K562 (cell line): ENCODE results near the gene IDUA. TPM values are rescaled to one million over a fixed set of nuclear protein-coding genes. Genes with fewer than 3 reads are reported as not detected.

Experiments used
- ATAC-seq: fragments of 200-7000 bp; cut with Tn5 transposase; 3 replicates; pipeline ENCODE4 v1.9.1; 2020; ENCODE audit warnings: moderate library complexity
- BruUV-seq: library from RNA; stranded (reverse); fragments of 400-500 nt; replicated peaks from 2 replicates; lab custom pipeline; 2021; lab: Mats Ljungman, UMichigan
- CTCF ChIA-PET: fragments of 300-600 bp; formaldehyde crosslinking; extraction: SDS; loops from one replicate; lab custom pipeline; 2021; ENCODE audit warnings: low intra/inter-chr PET ratio; lab: Yijun Ruan, JAX
- POLR2A ChIA-PET: fragments of 300-600, 350-650 bp; sonication (Branson Sonifier 250); formaldehyde crosslinking; extraction: SDS; loops from one replicate; lab custom pipeline; 2021; ENCODE audit warnings: antibody characterized with exemption, inconsistent platforms; lab: Yijun Ruan, JAX
- DNase-seq, 4 experiments: peaks; one replicate each; pipeline versions ENCODE4 v3.0.0 to v3.0.0-alpha.2; 2011 to 2018; ENCODE audit warnings: low spot score in 3 of 4, mixed read lengths in 3 of 4; ENCODE audit errors: extremely low read depth in 1 of 4
- FAIRE-seq: peaks from 2 replicates; lab custom pipeline; 2011; peaks lifted over from hg19 to GRCh38; lab: Jason Lieb, UNC
- H2AFZ ChIP-seq: 2 replicates; pipeline ENCODE4 v1.6.0; 2011; ENCODE audit warnings: low read depth, low read length, control low read depth, inconsistent platforms
- H3K27ac ChIP-seq: fragments of 200-600 bp; 3 replicates; pipeline ENCODE4 v1.8.0; 2011; ENCODE audit warnings: low read depth, mild to moderate bottlenecking, control low read depth, inconsistent platforms, low read length, moderate library complexity, mixed read lengths; ENCODE audit errors: extremely low read depth
- H3K27me3 ChIP-seq, 2 experiments: fragments of 300-600 bp in 1 of 2; 2 replicates in 1 of 2; 3 replicates in 1 of 2; pipeline versions ENCODE4 v1.6.0 to v1.8.0; 2011; ENCODE audit warnings: inconsistent platforms in 2 of 2, low read length in 2 of 2, mild to moderate bottlenecking in 1 of 2, mixed read lengths in 1 of 2, moderate library complexity in 1 of 2; ENCODE audit not compliant: control insufficient read depth in 2 of 2, insufficient read depth in 2 of 2
- H3K36me3 ChIP-seq: fragments of 300-600 bp; 3 replicates; pipeline ENCODE4 v1.8.0; 2011; ENCODE audit warnings: mild to moderate bottlenecking, low read length, inconsistent platforms; ENCODE audit not compliant: control insufficient read depth, insufficient read depth
- H3K4me1 ChIP-seq, 2 experiments: fragments of 200-600 bp in 1 of 2; replicated peaks in 1 of 2; 2 replicates in 1 of 2; 3 replicates in 1 of 2; pipeline versions ENCODE4 v1.5.1 to v1.8.0; 2011; ENCODE audit warnings: inconsistent platforms in 2 of 2, low read length in 2 of 2, mild to moderate bottlenecking in 1 of 2, mixed read lengths in 1 of 2, moderate library complexity in 1 of 2; ENCODE audit not compliant: control insufficient read depth in 2 of 2, insufficient read depth in 2 of 2
- H3K4me2 ChIP-seq: 2 replicates; pipeline ENCODE4 v1.6.1; 2011; ENCODE audit warnings: low read length, control low read depth, inconsistent platforms, mixed read lengths; ENCODE audit not compliant: insufficient read depth
- H3K4me3 ChIP-seq: fragments of 200-600 bp; sonication (generic), shearing (Covaris generic); 2 replicates; pipeline ENCODE4 v1.5.1; 2016; ENCODE audit warnings: control low read depth, inconsistent platforms
- H3K79me2 ChIP-seq: fragments of 200-600 bp; 3 replicates; pipeline ENCODE4 v1.8.0; 2011; ENCODE audit warnings: low read length, inconsistent platforms; ENCODE audit not compliant: control insufficient read depth, insufficient read depth
- H3K9ac ChIP-seq, 2 experiments: 2 replicates each; pipeline versions ENCODE4 v1.6.0 to v1.6.1; 2011; ENCODE audit warnings: low read depth in 2 of 2, low read length in 2 of 2, control low read depth in 1 of 2, inconsistent platforms in 1 of 2, mild to moderate bottlenecking in 1 of 2, mixed read lengths in 1 of 2; ENCODE audit not compliant: insufficient read depth in 1 of 2
- H3K9me1 ChIP-seq: one replicate; pipeline ENCODE4 v1.6.0; 2011; ENCODE audit warnings: inconsistent platforms, mild to moderate bottlenecking, low read length, moderate library complexity; ENCODE audit not compliant: control insufficient read depth, insufficient read depth
- H3K9me3 ChIP-seq: replicated peaks from 2 replicates; pipeline ENCODE4 v1.5.1; 2011; ENCODE audit warnings: low read depth, low read length, inconsistent platforms; ENCODE audit not compliant: control insufficient read depth, insufficient read depth
- H4K20me1 ChIP-seq: replicated peaks from 2 replicates; pipeline ENCODE4 v1.6.1; 2011; ENCODE audit warnings: low read length, inconsistent platforms, mixed read lengths; ENCODE audit not compliant: control insufficient read depth, insufficient read depth
- CBX2 ChIP-seq: fragments of 200-600 bp; sonication (generic); IDR thresholded peaks from one replicate; pipeline ENCODE4 v1.6.1; 2012; ENCODE audit warnings: mild to moderate bottlenecking, low read length, inconsistent platforms; ENCODE audit not compliant: insufficient read depth, poor library complexity, severe bottlenecking
- CHD2 ChIP-seq: IDR thresholded peaks from 2 replicates; pipeline ENCODE4 v1.6.1; 2011; ENCODE audit warnings: low read depth, low read length
- EGR1 ChIP-seq: fragments of 450-650 bp; conservative IDR thresholded peaks from 2 replicates; pipeline ENCODE4 v1.6.1; 2017; ENCODE audit warnings: mild to moderate bottlenecking
- MTA1 ChIP-seq: fragments of 450-650 bp; IDR thresholded peaks from 2 replicates; pipeline ENCODE4 v1.6.1; 2017; ENCODE audit warnings: borderline replicate concordance
- ZNF644 ChIP-seq: fragments of 200-800 bp; sonication (Bioruptor generic); IDR thresholded peaks from 2 replicates; pipeline ENCODE4 v1.6.1; 2016; ENCODE audit warnings: low read depth, missing genetic modification characterization, missing compliant biosample characterization
- WGBS: fragments of 100-300 bp; shearing (Covaris generic); methylation state at CpG from one replicate; pipeline ENCODE4 v1.1.6; 2016; ENCODE audit warnings: low coverage, mixed read lengths; ENCODE audit not compliant: insufficient coverage; ENCODE audit errors: missing lambda C conversion rate; 5-methylcytosine and 5-hydroxymethylcytosine counted together
- in situ Hi-C: fragments of 300-500 bp; cut with MboI; formaldehyde crosslinking; loops from 4 replicates; pipeline ENCODE4 v1.15.0; 2018; ENCODE audit warnings: inconsistent platforms, mixed read lengths
- intact Hi-C: fragments of 100-400 bp; cut with micrococcal nuclease; formaldehyde crosslinking; loops from 2 replicates; pipeline ENCODE4 v1.14.2; 2022
- polyA plus RNA-seq, 8 experiments: library from polyadenylated mRNA; depleted of rRNA in 4 of 8; stranded (reverse) in 5 of 8; unstranded in 3 of 8; fragments of >200 nt; fragmentation: Nextera tagmentation in 2 of 8; fragmentation: Illumina TruSeq in 1 of 8; extraction: Ambion mirVana in 2 of 8; extraction: Trizol in 1 of 8; gene quantifications; 2 replicates each; pipeline versions ENCODE4 v1.2.1 to v1.2.3, GENCODE V29; 2011 to 2014; ENCODE audit warnings: inconsistent platforms in 1 of 8, missing spikeins in 1 of 8
- total RNA-seq, 7 experiments: library from RNA; depleted of rRNA in 6 of 7; stranded (reverse); fragments of >200 nt in 6 of 7; fragmentation: Illumina TruSeq in 2 of 7; extraction: Trizol in 2 of 7; gene quantifications; 2 replicates each; pipeline versions ENCODE4 v1.2.1 to v1.2.3, GENCODE V29; 2011 to 2021; ENCODE audit warnings: low replicate concordance in 1 of 7

IDUA gene
- total and polyA plus RNA-seq, 9 of the 15 experiments (the other 6 are each of a cell fraction or from before 2014, with no cell fraction given): 0.04 to 16.1 (median 1.2) TPM

DNA sequence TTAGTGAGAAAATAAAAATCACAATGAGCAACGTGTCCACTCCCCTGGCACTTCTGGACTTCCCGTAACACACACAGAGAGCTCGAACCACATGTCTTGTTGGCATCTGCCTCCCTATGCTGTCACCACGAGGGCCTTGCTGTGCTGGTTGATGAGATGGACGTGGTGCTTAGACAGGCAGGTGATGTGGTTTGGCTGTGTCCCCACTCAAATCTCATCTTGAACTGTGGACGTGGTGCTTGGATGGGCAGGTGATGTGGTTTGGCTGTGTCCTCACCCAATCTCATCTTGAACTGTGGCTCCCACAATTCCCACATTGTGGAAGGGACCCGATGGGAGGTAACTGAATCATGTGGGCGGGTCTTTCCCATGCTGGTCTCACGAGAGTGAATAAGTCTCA lies 64.6 kb downstream of the IDUA start:
- no peaks in the 10 kb centered on the region for H3K36me3 ChIP-seq
- WGBS: 20% methylated on average over 9 of the region's 9 CpGs
- no peak overlapping the region for H2AFZ ChIP-seq
- no peak overlapping the region for H3K9ac ChIP-seq
- intact Hi-C loops (no loop called here), in situ Hi-C loops (no loop called here)
- H3K4me2 ChIP-seq: no peak overlapping the region
- H4K20me1 ChIP-seq: no peaks in the 10 kb centered on the region
- no peak for ATAC-seq
- no peaks in the 10 kb centered on the region for H3K79me2 ChIP-seq
- no peak for FAIRE-seq
- H3K27me3 ChIP-seq: peaks cover 35 to 76% of the 10 kb centered on the region in 2 experiments
- TF ChIP-seq ZNF644 (tag): no peak
- no peak for TF ChIP-seq MTA1
- TF ChIP-seq CHD2: peak; percentile 27; the same call in 1 of the 2 replicates
- no peaks in the 10 kb centered on the region for H3K9me1 ChIP-seq
- no peak for DNase-seq
- H3K27ac ChIP-seq: no peak overlapping the region
- H3K4me3 ChIP-seq: no peak overlapping the region
- ChIA-PET POLR2A (no interaction called here), CTCF (no interaction called here)
- peaks cover 3 to 43% of the 10 kb centered on the region in 2 experiments; a peak in 2 of 5 replicates for H3K4me1 ChIP-seq
- peaks cover 3% of the 10 kb centered on the region for H3K9me3 ChIP-seq
- BruUV-seq: no TSS peak

- Histone ChIP-seq H3K9me3 (peaks cover 3% of the 10 kb centered on the region), H2AFZ (no peak overlapping the region), H4K20me1 (no peaks in the 10 kb centered on the region), H3K79me2 (no peaks in the 10 kb centered on the region), H3K9ac (no peak overlapping the region), H3K36me3 (no peaks in the 10 kb centered on the region), H3K4me1 (peaks cover 3 to 44% of the 10 kb centered on the region in 2 experiments; a peak in 2 of 5 replicates), H3K4me3 (no peak overlapping the region), H3K9me1 (no peaks in the 10 kb centered on the region), H3K27ac (no peak overlapping the region), H3K27me3 (peaks cover 41 to 82% of the 10 kb centered on the region in 2 experiments), H3K4me2 (no peak overlapping the region)
- 9% methylated on average over 12 of the region's 15 CpGs for WGBS
- ATAC-seq: no peak
- CTCF ChIA-PET: no interaction called here
- DNase-seq: no peak
- BruUV-seq: no TSS peak
- in situ Hi-C loops (no loop called here), intact Hi-C loops (no loop called here)
- no peak for FAIRE-seq
- 0 out of 2 replicates have a peak, but pooled peaks have one; percentile 7 for TF ChIP-seq EGR1
- TF ChIP-seq CBX2: no peak
- POLR2A ChIA-PET: no interaction called here
These were observed 65.4 kb downstream of the IDUA start for GRCh38 chr4:1052231-1052671.
